Germinal center (tissue), 1 donor: ENCODE results near the gene PLOD2.

Experiments
- DNase-seq: peaks from one replicate; pipeline ENCODE4 v3.0.0; 2012; ENCODE audit warnings: mixed read lengths, low spot score

Gene PLOD2

DNA sequence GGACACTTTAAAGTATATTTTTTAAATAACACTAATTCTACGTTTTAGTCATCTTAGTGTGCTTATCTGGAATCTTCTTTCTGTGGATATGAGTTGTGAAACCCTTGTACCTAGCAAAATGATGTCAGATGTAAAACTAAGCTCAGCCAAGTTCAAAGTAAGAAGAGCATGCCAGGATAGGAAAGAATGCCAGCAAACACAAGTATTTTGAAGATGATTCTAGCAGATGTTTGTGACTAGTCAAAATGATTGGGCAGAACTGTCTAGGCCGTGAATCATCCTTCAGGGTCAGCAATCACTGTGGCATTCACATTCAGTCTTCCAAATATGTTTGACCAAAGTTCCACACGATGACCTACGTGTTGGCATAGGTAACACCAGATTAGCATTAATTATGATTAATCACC is 5.4 kb upstream of the PLOD2 start:
- no peak for DNase-seq

DNA sequence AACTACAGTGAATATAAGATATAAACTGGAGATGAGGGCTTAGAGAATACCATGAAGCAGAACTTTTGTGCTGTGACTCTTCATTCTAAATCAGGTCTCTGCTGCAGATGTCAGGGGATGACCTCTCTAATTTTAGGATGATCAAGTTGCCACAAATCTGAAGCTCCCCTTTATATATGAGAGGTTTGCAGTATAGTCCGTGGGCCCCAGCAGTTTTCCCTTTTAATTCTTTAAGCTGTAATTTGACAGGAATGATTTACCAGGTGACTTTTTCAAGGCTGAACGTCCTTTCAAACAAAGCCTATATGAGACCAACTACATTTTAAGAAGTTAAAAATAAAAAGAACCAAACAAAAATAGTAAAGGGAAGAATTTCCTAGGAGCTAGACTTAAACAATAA is 4.9 kb upstream of the PLOD2 start:
- DNase-seq: no peak

DNA sequence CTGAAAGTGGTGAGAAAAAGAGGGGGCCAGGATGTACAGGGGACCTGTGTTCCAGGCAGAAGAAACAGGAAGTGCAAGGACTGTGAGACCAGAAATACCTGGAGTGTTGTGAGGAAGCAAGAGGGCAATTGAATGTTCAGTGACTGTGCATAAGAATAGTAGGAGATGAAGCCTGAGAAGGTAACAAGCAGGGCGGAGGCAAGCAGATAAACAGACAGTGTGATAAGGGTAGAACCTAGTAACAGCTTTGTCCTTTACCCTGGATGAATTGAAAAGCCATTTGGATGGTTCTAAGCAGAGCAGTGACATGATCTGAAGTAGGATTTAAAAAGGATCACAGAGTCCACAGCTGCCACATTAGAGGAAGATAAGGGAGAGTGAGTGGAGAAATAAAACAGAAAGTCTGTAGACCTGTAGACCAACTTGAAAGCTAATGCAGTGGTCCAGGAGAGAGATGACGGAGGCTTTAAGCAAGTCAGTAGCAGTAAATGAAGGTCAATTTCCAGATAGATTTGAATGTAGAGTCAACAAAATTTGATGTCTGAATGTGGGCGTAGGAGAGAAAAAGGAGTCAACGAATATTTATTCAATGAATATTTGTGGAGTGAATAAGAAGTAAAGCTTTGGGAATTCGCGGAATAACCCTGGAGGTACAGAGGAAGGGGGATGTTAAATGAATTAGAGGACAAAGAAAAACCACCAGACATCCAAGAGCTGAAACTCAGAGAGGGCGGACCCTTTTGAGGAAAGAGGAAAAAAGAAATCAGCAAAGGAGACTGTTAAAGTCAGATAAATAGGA is 4.2 kb upstream of the PLOD2 start:
- no peak for DNase-seq

DNA sequence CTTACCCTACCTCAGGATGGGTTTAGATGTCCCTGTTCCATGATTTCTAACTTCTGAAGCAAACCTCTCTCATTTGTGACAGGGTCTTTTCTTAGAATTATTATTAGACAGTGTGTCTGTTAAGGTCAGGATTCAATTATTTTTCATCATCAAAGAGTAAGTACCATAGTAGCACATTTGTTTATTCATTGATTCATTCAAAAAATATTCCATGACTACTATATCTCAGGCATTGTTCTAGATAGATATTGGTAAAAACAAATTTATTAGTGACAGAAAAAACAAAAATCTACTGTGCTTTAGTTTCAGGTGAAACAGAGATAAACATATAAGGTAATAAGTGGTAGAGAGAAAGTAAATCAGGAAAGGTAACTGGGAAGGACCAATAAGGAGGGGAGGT is 3.5 kb upstream of the PLOD2 start:
- no peak for DNase-seq

DNA sequence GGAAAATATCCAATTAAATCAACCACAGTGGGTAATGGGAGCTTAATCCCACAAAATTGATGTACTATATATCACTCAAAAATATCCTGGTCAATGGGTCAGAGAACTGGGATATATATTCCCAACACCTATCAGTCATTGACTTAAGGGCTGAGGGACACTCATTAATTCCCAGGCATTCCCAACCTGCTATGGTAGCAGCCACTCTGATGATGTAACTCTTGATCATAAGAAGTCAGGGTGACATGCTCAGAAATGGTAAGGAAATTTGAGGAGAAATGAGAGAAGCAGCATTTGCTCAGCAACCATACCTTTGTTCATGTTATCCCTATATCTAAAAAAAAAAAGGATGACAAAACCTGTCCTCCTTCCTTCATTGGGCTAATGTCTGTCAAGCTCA is 3.1 kb upstream of the PLOD2 start:
- no peak for DNase-seq

DNA sequence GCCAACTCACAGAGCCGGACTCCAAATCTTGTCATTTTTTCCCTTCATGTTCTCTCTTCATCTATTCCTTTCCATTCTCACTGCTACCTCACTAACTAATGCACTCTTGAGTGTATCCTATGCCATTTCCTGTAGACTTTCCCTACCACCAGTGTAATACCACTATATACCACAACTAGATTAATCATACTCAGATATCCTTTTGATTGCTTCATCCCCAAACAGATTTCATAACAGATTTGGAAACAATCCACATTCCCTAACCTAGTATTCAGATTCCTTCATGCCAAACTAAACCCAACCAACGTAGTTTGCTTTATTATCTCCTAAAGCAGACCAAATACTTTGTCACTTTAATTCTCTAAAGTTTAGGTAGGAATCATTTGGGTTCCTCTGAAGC is 2.6 kb upstream of the PLOD2 start:
- no peak for DNase-seq

DNA sequence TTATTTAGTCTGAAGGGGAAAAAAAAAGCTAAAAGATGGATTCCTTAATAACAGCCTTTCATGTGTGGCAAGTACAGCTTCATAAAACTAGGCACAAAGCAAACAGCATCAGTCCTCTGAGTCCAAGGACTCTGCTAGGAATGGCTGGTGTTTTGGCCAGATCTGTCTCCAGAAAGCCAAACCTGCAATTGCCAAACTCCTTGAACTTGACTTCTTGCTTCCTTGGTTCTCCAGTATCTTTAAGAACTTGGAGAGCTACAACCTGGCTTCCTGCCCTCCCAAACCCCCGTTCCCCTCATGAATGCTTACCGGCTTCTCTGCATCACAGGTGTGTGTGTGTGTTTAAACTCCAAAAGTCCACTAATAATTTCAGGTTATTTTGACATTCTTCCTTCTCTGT is 1.6 kb upstream of the PLOD2 start:
- DNase-seq: no peak

DNA sequence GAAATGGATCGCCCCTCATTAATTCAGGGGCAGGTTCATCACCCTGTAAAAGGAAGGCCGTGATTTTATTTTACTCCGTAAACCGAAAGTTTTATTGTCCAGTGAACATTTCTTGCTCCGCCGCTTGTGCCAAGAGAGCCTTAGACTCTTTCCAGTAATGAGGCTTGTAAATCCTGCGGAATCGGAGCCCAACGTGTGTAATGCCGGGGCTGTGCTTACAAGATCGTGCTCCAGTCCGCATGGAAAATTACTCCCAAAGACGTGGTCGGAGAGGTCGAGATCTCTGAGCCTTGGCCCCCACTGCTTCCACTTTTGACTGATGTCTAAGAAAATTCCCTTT is 649 bp upstream of the PLOD2 start:
- no peak for DNase-seq

DNA sequence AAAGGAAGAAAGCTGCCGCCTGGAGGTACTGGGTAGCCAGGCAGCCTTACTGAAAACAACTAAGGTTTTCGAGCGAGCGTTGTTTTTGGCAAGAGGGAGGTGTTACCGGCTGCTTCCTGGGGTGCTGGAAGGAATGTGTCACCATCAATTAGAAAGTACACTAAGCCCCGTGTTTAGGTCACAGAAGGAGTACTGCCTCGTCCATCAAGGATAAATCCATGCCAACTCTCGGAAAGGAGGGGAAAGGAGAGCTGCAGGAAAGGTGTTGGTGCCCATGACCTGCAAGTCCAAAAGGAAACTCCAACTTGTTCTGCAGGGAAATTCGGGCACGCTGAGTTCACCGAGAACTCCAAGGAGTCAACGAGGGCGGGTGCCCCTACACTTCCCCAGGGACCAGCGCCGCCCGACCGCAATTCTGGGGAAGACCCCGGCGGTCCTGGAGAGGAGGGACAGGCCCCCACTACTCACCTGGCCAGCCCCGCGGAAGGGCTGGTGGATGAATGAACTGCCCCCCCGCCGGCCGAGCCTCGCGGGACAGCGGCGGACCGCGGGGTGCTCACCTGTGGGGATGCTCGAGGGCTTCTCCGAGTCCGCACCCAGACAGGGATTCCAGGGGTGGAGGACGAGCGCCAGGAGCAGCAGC is 542 bp downstream of the PLOD2 start:
- DNase-seq: peak; percentile 2

DNA sequence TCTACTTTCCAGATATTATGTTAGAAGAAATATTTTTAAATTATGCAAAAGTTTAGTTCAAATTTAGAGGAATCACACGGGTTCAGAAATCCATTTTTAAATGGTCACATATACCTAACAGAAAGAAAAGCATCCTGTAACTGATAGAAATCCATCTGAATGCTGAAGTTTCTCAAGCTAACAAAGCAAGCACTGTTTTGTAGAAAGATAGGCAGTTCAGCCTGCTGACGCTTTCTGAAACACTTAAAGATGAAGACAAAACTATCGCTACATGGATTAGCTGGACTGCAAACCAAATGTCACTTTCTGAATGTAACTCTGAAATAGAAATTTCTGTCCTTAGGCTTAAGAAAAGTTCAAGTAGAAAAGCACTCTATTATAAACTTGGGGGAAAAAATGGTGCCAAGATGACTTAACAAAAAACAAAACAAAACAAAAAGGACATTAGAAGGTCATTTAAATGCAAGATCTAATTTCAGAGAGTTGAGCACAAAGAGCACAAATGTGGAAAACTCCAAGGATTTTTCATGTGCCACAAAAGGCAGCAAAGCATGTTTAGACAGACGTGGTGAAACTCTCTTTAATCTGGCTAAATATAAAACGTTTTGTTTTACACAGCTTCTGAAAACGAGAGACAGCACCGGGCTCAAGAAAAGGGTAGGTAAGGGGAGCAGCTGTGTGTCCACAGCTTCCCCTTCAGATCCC is 1.2 kb downstream of the PLOD2 start:
- no peak for DNase-seq

DNA sequence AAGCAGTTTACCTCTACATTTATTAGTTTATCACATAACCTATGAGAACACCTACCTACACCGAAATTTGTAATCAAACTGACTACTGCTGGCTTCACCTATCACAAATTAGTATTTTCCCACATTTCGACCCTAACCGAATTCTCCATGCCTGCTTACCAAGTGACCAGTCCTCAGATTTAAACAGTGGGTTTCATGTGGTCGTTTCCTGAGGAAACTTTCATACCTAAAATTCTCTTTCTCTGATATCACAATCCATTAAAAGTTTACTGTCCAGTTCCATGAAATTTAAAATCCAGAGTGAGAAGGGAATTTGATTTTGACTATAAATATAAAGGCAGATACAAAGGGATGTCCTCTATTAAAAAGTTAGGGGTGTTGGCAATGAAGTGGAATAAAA is 1.9 kb downstream of the PLOD2 start:
- no peak for DNase-seq

DNA sequence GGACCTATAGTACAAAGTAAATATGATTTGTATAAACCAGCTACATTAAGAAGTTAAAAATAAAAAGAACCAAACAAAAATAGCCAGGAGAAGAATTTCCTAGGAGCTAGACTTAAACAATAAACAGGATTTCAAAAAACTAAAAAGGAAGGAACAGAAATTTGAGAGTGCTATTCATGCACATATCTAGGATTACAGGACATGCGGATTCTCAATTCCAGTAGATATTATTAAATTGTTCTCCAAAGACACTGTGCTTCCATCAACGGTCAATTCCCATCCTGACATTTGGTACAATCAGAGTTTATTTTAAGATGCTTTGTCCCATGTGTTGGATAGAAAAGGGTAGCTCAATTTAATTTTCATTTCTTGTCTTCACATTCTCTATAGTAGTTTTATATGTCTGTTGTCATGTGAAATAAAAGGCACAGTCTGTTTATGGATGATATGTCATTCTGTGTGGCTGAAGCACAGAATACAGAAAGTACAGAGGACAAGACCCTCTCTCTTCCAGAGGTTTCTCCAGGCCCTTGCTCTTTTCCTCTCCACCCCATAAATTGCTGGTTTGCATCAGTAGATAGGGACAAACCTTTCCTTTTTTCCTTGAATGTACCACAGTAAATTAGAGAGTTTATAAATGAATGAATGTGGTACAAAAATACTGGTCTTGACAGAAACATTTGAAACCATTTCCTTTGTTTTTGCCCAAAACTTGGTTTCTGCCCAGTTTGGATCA is 3.5 kb downstream of the PLOD2 start:
- DNase-seq: no peak

DNA sequence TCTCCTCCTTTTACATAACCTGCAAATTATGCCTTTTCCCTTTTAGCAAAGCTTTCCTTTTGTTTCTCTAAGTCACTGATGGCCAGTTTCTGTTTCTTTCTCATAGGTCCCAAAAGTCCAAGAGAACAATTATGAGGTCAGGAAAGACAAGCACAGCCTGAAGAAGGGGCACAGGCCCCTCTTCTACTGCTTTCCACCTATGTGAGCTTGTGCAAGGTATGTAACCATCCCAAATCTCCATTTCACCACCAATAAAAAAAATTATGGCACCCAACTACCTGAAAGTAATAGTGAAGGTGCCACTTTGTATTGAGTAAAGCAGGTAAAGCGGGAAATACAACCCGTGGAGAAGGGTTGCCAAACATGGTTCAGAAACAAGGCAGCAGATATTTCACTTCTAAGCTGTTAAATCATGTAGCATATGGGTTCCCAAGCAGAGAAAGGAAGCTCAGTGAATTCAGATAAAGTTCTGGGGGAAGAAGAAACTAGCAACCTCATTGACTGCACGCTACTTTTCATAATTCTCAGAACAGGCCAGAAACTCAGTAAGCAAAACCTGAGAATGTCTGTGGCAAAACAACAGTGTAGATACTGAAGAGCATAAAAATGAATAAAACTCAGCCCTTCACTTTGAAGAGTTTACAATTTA is 4.2 kb downstream of the PLOD2 start:
- DNase-seq: no peak

DNA sequence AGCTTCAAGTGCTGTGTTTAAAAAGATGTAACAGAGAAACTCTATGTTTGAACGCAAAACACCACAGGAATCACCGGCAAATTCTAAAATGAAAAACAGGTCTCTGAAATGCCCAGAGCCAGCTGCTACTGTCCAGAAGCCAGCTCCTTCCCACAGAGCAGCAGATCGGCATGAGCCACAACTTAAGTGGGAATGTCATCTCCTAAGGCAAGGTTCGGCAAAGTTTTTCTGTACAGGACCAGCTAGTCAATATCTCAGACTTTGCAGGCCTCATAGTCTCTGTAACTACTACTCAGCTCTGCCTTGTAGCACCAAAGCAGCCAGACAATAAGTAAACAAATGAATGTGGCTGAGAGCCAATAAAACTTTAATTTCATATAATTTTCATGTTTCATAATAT is 4.9 kb downstream of the PLOD2 start:
- DNase-seq: no peak

DNA sequence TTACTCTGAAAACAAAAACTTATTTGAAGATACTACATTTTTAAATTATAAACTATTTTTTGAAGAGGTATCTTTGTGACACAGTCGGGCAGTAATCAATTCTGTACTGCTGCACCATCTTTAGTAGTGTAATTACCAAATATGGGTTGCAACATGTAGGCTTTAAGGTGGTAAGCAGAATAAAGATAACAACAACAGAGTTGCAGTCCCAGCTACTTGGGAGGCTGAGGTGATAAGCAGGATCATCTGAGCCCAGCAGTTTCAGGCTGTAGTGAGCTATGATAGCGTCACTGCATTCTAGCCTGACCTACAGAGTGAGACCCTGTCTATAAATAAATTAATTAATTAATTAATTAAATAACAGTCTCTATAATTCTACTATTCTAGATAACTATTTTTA is 6.0 kb downstream of the PLOD2 start:
- DNase-seq: no peak

DNA sequence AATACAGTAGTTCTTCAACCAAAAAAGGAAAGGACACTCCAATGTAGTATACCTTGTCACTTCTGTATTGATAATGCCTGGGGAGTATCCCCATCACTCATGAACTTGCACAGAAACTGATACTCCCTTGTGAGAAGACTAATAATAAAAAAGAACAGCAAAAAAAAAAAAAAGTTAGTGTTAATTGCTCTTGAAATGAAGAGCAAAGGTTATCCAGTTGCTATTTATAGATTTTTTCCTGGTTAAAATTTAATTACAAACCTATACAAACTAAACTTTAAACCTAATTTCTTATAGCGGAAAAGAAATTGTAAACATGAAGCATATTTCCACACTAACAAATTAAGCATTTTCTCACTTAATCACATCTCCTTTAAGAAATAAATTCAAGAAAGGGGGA is 6.7 kb downstream of the PLOD2 start:
- no peak for DNase-seq

DNA sequence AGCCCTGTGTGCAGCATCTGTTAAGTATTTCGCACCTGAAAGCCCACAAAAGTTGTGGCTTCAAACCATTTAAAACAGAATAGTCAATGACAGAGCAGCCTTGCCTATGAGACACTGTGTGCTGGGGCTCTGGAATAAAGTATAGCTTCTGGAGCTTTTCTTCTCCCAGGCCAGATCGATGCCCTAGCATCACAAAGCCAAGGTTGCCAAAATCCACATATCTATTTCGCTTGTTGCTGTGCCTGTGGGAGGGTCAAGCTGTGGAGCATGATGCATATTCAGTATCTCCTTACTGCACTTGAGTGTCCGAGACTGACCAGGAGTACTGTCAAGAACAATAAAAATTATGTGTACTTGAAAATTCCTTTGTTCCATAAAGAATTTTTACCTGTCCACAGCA is 7.6 kb downstream of the PLOD2 start:
- DNase-seq: no peak

DNA sequence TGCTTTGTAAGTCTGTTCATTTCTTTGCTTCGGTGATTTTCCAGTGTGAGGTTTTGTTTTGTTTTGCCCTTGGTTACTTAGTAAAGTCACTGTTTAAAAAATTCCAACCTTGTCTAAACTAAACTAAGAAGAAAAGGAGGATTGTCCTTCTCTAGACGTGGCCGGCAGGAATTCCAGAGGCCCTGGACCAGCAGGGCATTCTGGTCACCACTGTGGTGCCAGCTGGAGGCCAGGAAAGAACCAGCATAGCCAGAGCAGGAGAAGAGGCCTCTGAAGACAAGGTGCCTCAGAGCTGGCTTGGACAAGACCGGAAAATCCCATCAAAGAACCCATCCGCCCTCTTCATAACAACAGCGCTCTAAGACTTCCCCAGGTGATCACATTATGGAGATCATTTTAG is 8.2 kb downstream of the PLOD2 start:
- no peak for DNase-seq

DNA sequence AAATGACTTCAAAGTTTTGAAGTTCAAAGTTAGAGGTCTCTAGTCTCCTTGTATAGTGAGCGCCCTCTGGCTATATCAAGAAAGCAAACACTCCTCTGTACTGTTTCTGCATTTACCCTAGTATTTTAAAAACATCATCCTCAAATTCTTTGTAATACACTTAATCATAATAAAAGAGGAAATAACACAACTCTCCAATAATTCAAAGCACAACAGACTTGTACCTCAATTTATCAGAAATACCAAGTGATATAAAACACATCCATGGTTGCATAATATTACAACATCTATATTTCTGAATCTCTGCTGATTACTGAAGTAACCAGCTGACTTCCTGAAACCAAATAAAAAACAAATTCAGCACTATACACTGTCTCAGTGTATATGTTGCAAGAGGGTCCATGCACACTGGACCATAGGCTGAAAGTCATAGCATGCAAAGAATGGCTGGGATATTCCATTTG is 12.5 kb downstream of the PLOD2 start:
- DNase-seq: no peak

DNA sequence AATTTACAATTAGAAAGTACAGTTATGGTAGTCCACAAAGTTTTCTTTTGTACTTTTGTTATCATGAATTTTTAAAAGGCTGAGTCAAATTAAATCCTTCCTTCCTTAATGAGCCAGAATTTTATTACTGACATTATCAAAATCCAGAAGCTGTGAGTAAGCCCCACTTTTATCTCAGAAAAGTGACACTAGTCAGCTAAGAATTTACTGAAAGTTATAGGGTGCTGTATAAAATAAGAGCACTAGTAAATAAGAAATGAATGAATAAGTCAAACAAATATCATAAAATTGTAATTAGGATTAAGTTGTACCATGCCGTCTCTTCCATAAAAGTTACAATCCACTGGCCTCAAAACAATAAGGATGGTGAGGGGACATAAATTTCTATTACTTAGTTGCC is 15.3 kb downstream of the PLOD2 start:
- DNase-seq: no peak

DNA sequence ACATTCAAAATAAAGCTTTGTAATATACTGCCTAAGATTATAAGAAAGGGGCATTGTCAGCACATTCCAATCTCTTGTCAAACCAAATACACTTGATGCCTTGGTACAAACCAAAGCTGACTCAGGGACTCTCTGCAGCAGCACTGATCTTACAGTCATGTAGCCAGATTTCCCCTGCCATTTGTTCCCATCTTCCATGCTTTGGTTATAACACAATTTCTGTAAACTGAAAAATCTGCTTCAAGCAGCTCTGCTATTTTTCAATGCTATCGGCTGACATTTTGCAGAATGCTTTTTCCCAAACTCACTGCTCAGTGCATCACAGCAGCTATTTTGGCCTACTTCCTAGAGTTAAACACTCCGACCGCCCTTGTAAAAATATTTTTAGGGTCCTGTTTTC is 18.2 kb downstream of the PLOD2 start:
- DNase-seq: no peak

DNA sequence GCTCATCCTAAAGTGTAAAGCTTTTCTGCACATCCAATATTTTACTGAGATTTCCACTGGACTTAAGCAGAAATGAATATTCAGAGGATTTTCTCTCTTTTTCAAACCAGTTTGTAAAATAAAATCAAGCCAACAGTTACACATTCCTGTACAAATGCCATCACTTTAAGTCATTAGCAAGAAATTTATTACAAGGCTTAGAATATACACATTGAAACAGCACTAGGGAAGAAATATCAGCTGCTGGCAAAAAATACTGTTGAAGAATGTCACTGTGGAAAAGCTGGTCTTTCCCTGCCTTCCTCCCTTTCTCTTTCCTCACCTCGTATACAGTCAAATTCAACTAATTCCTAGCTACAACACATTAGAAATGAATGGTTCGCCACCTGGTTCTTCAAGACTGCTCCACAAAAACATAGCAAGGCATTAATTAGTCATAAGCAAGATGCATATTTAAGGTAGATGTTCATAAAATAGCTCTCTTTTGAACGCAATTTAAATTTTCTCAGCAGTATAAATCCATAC is 21.3 kb downstream of the PLOD2 start:
- DNase-seq: no peak
